ENCODE measurements around the gene GPBP1L1.

DNA sequence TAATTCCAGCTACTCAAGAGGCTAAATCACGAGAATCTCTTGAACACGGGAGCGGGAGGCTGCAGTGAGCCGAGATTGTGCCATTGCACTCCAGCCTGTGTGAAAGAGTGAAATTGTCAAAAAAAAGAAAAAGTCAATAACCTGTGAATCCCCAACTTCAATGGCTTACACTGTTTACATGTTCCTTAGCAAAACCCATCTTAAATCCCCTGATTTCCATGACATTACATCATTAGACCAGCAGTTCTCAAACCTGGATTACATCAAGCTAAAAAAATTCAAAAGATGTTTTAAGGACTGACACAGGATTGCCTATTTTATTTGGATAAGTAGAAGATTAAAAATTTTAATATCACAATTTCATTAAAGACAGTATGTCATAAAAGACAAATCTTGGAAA is 12.4 kb downstream of the GPBP1L1 start:
- TF ChIP-seq, protein P1, sequence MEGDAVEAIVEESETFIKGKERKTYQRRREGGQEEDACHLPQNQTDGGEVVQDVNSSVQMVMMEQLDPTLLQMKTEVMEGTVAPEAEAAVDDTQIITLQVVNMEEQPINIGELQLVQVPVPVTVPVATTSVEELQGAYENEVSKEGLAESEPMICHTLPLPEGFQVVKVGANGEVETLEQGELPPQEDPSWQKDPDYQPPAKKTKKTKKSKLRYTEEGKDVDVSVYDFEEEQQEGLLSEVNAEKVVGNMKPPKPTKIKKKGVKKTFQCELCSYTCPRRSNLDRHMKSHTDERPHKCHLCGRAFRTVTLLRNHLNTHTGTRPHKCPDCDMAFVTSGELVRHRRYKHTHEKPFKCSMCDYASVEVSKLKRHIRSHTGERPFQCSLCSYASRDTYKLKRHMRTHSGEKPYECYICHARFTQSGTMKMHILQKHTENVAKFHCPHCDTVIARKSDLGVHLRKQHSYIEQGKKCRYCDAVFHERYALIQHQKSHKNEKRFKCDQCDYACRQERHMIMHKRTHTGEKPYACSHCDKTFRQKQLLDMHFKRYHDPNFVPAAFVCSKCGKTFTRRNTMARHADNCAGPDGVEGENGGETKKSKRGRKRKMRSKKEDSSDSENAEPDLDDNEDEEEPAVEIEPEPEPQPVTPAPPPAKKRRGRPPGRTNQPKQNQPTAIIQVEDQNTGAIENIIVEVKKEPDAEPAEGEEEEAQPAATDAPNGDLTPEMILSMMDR (conservative IDR thresholded peaks at IDR 0.05; ENCODE audit: low read length) = no peak
- no peak for TF ChIP-seq EZH2phosphoT487 (IDR thresholded peaks at IDR 0.05; ENCODE audit: borderline replicate concordance)
